ENCODE data around the gene PRKAA1.

The PRKAA1 gene

GRCh38 chr5:40775846-40776657 is 22.1 kb downstream of the PRKAA1 start:
- peaks cover 23% of the 10 kb centered on the region for H3K36me3 ChIP-seq (replicated peaks)
- H3K27ac ChIP-seq = no peak overlapping the region
- DNase-seq = no peak
- H3K27me3 ChIP-seq (replicated peaks) = no peaks in the 10 kb centered on the region
- no peak for TF ChIP-seq CTCF (IDR thresholded peaks at IDR 0.05; ENCODE audit: low read depth, low read length, missing control alignments)
- H3K4me3 ChIP-seq (ENCODE audit: low read depth, low read length) = no peak overlapping the region
- in situ Hi-C loops (cut with HindIII; ENCODE audit: low pct_ligation_motif_present, low sequenced_read_pairs) = no loop called here

- H3K27ac ChIP-seq = no peak overlapping the region
- no peak for TF ChIP-seq CTCF (IDR thresholded peaks at IDR 0.05; ENCODE audit: low read depth, low read length, missing control alignments)
- no peak for DNase-seq
- H3K36me3 ChIP-seq (replicated peaks) = peaks cover 24% of the 10 kb centered on the region
- no peak overlapping the region for H3K4me3 ChIP-seq (ENCODE audit: low read depth, low read length)
- no peaks in the 10 kb centered on the region for H3K27me3 ChIP-seq (replicated peaks)
- in situ Hi-C loops (cut with HindIII; ENCODE audit: low pct_ligation_motif_present, low sequenced_read_pairs) = no loop called here
Measured at GRCh38 chr5:40775085-40775845, 22.9 kb downstream of the PRKAA1 start.

GRCh38 chr5:40774623-40775022 is 23.6 kb downstream of the PRKAA1 start:
- in situ Hi-C loops (cut with HindIII; ENCODE audit: low pct_ligation_motif_present, low sequenced_read_pairs) = no loop called here
- no peak overlapping the region for H3K27ac ChIP-seq
- no peaks in the 10 kb centered on the region for H3K27me3 ChIP-seq (replicated peaks)
- TF ChIP-seq CTCF (IDR thresholded peaks at IDR 0.05; ENCODE audit: low read depth, low read length, missing control alignments) = no peak
- peaks cover 27% of the 10 kb centered on the region for H3K36me3 ChIP-seq (replicated peaks)
- no peak for DNase-seq
- no peak overlapping the region for H3K4me3 ChIP-seq (ENCODE audit: low read depth, low read length)

GRCh38 chr5:40770764-40771163 is 27.4 kb downstream of the PRKAA1 start:
- TF ChIP-seq CTCF (IDR thresholded peaks at IDR 0.05; ENCODE audit: low read depth, low read length, missing control alignments) = no peak
- DNase-seq = no peak
- Histone ChIP-seq H3K36me3 (replicated peaks) (peaks cover 28% of the 10 kb centered on the region), H3K27ac (no peak overlapping the region), H3K4me3 (ENCODE audit: low read depth, low read length) (no peak overlapping the region), H3K27me3 (replicated peaks) (no peaks in the 10 kb centered on the region)
- in situ Hi-C loops (cut with HindIII; ENCODE audit: low pct_ligation_motif_present, low sequenced_read_pairs) = no loop called here

- H3K27me3 ChIP-seq (replicated peaks) = no peaks in the 10 kb centered on the region
- no peak for DNase-seq
- H3K4me3 ChIP-seq (ENCODE audit: low read depth, low read length) = no peak overlapping the region
- peaks cover 29% of the 10 kb centered on the region for H3K36me3 ChIP-seq (replicated peaks)
- H3K27ac ChIP-seq = no peak overlapping the region
- in situ Hi-C loops (cut with HindIII; ENCODE audit: low pct_ligation_motif_present, low sequenced_read_pairs) = no loop called here
- no peak for TF ChIP-seq CTCF (IDR thresholded peaks at IDR 0.05; ENCODE audit: low read depth, low read length, missing control alignments)
Measured at GRCh38 chr5:40762705-40763104, 35.5 kb downstream of the PRKAA1 start.
